Middle frontal gyrus (tissue), 1 donor: ENCODE measurements around the gene RGSL1.

ENCODE experiments used
- DNase-seq: peaks from one replicate; pipeline ENCODE4 v3.0.0-alpha.2; 2015; ENCODE audit warnings: low spot score; ENCODE audit errors: extremely low spot score

The RGSL1 gene

GRCh38 chr1:182533896-182534295 lies 84.0 kb downstream of the RGSL1 start:
- DNase-seq = no peak

- DNase-seq = no peak
Measured at GRCh38 chr1:182549346-182549745, 99.4 kb downstream of the RGSL1 start.

GRCh38 chr1:182549811-182550210 lies 99.9 kb downstream of the RGSL1 start:
- DNase-seq = no peak

GRCh38 chr1:182552527-182552926 lies 102.6 kb downstream of the RGSL1 start:
- no peak for DNase-seq

GRCh38 chr1:182555493-182555892 lies 105.5 kb downstream of the RGSL1 start:
- no peak for DNase-seq

DNA sequence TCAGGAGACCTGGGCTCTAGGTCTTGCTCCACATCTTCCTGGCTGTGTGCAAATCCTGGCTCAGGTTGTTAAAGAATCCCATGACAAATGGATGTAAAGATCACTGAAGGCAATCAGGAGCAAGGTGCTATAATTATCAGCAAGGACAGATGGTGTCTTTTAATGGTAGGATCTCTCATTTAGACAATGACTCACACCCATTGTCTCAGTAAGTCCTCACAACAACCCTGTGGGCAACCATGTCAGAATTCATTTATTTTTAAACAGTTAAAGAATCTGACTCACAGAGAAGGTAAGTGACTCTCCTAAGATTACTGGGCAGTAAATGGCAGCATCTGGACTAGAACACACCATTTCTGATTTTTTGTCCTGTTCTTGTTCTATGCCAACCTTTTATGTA lies 106.3 kb downstream of the RGSL1 start:
- DNase-seq = no peak

GRCh38 chr1:182560392-182560984 lies 110.5 kb downstream of the RGSL1 start:
- no peak for DNase-seq

DNA sequence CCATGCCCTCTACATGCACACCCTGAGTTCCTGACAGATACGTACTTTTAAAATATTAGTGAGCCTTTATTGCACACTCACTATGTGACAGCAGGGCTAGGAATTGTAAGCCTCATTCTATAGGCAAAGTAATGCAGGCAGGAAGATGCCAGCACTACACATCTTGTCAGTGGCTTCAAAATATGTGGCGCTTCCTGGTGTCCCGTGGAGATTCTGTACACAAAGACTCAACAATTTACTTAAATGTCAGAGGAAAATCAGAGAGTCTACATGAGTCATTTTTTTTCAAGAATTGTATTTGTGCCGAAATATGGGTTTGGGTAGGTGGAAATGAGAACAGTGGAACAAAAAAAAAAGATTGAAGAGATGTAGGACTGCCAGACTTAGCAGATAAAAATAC lies 111.5 kb downstream of the RGSL1 start:
- DNase-seq = no peak

- no peak for DNase-seq
Measured at GRCh38 chr1:182563095-182563494, 113.1 kb downstream of the RGSL1 start.

DNA sequence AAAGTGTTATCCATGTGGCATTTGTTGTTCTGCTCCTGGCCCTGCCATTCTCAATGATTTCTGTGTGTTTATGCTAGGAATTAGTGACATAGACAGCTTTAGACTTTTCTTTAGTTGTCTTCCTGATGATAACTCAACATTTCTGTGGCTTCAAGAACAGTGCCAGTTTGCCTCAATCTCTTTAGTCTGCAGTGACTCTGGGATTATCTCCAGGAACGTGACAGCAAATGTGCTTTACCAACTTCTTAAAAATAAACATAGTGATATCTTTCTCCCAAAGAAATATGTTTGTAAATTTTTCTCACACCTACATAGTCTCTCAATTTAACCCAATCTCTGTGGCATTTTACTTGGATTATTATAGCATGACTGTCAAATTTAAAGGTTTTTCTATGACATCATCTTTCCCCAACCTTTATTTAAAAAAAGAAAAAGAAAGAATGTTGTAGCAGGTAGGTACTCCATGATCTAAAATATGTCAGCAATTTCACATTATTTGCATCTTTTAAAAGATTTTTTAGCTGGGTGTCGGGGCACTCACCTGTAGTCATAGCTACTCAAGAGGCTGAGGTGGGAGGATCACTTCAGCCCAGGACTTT lies 114.6 kb downstream of the RGSL1 start:
- DNase-seq = no peak

DNA sequence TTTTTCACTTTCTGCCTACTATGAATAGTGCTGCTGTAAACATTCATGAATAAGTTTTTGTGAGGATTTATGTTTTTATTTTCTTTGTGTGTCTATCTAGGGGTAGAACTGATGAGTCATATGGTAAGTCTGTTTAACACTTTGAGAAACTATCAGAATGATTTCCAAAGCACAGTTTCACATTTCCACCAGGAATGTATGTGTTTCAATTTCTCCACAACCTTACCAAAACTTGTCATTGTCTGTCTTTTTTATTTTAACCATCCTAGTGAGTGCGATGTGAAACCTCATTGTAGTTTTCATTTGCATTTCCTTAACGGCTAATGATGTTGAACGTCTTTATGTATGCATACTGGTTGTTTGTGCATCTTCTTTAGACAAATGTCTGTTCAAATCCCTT lies 115.6 kb downstream of the RGSL1 start:
- no peak for DNase-seq

DNA sequence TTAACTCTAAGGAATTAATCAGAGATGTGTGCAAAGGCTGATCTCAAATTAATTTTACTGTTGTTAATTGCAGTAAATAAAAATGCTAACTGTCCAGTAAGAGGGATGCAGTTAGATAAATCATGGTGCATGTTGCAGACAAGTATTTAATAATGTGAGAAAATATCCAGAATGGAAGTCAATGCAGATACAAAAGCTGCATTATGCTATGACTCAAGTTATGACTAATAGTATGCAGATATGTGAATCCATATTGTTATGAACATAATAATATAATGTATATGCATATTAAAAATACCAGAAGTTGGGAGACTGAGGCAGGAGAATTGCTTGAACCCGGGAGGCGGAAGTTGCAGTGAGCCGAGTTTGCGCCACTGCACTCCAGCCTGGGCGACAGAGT lies 117.7 kb downstream of the RGSL1 start:
- no peak for DNase-seq

DNA sequence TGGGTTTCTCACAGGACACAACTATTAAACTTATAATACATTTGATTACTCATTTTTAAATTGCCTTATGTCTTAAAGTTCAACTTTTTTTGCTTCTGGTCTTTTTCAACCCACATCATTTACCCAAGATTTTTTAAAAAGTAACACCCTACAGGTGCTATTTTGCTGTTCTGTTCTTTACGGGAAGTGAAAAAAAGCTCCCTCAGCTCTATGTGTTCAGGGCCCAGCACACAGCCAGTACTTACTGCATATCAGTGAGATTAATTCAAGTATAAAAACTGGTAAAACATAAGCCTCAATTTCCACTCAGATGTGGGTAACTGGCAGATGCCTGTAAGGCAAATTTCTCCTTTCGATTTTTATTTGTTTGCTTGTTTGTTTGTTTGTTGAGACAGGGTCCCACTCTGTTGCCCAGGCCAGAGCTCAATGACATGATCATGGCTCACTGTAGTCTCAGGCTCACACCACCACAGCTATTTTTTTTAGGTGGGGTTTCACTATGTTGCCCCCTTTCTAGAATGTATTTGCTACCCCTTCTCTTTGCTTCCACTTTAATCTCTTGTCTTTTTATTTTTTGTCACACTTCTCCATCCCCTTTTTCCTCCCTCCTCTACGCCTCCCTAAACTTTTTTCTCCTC lies 118.8 kb downstream of the RGSL1 start:
- no peak for DNase-seq

DNA sequence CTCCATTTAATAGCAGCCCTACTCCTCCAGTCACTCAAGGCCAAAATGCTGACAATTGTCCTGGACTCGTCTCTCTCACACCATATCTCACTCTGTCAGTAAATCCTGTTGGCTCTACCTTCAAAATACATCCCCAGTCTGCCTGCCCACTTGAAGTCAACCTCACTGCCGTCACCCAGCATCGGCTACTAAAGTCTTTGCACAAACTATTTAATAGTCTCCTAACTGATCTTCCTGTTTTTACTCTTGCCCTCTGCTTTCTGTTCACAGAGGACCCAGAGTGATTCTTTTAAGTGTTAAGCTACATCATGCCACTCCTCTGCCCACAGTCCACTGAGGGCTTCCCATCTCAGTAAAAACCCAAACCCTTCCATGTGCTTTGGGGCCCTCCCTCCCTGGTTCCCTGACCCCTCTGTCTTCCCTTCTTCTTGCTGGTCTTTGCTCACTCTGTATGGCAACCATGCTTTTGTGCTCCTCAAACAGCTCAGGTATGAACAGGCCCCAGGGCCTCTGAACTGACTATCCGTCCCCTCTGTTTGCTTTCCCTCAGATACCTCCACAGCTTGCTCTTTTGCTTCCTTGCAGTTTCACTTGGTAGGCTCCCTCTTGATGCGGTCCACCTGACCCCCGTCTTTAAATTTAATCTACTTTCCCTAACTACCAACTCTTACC lies 120.1 kb downstream of the RGSL1 start:
- DNase-seq = no peak

GRCh38 chr1:182570611-182570970 lies 120.6 kb downstream of the RGSL1 start:
- no peak for DNase-seq

GRCh38 chr1:182574156-182574555 lies 124.2 kb downstream of the RGSL1 start:
- DNase-seq = no peak

DNA sequence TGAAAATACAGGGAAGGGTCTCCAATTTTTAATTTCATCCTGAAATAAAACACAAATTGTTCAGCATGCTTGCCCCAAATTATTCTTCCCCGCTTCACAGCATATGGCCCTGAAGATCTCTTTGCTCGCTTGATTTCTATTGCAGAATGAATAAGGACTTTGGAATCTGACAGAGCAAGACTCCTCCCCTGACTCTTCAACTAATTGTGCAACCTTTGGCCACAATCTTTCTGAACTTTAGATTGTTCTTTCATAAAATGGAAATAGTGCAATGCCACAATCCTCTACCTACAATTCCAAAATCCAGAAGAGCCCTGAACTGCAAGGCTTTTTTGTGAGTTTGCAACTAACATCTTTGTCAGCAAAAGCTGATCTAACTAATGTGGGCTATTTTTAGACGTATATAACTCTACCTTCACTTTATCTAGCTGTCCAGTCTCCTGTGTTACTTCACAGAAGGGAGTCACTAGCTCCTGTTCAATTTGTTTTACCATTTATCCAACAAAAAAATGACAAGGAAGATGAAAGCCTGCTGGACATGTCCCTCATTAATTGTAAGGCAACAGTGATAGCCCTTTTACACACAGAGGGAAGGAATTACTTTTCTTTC lies 125.7 kb downstream of the RGSL1 start:
- DNase-seq = no peak

- DNase-seq = no peak
Measured at GRCh38 chr1:182580736-182581135, 130.8 kb downstream of the RGSL1 start.

DNA sequence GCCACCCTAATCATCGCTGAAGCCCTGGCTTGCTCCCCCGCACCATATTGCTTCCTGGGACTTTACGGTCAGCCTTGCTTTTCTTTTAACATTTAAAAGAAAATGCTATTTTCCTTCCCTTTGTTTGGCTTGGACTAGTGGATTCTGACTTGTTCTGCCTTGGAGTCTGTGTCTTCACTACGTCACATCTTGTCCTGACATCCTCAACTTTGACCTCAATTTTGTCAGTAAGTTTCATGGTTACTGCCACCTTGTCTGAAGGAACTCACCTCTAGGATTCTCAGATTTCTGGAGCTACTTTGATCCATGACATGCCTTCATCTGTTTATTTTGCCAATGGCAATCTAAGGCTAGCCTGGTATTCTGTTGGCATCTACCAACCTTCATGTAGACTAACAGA lies 134.8 kb downstream of the RGSL1 start:
- no peak for DNase-seq

DNA sequence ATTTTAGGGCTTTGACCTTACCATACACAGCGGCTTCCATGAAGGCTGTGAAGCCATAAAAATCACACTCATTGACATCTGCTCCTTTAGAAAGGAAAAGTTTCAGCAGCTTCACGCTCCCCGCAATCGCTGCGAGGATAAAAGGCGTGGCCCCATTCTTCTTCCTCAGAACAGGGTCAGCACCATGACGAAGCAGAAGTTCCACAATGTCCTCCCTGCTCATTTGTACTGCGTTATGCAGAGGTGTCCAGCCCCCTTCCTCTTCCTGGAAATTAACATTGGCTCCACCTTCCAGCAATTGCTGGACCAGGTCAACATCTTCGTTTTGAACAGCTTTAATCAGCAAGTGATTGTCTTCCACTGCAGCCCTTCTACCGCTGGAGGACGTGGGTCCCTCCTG lies 136.4 kb downstream of the RGSL1 start:
- no peak for DNase-seq

DNA sequence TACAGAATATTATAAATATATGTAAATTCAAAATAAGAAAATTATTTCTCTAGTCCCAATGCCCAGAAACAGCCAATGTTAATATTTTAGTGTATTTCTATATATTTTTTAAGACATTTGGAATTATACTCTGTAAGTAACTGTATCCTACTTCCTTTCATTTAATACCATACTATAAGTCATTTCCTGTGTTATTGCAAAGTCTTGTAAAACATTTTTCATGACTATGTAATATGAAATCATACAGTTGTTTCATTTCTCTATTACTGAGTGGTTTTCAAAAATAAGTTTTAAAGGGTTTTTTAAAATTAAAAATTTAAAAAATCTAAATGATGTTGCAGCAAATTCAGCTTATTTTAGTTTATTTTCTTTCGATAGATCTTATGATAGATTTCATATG lies 137.1 kb downstream of the RGSL1 start:
- no peak for DNase-seq
